Neural progenitor cell (in vitro differentiated cells): Measurements from ENCODE around the gene CA5A. TPM values are rescaled to one million over a fixed set of nuclear protein-coding genes. Genes with fewer than 3 reads are reported as not detected.
A peak's percentile ranks its signal among the peaks of the same experiment; 100 is the strongest.

ENCODE experiments used
- DNase-seq: peaks from one replicate; pipeline ENCODE4 v3.0.0-alpha.2; 2016; ENCODE audit warnings: low spot score
- H2AFZ ChIP-seq: fragments of 200-600 bp; sonication (generic); replicated peaks from 2 replicates; pipeline ENCODE4 v1.6.1; 2016; ENCODE audit warnings: antibody characterized with exemption
- H3F3A ChIP-seq: fragments of 200-600 bp; sonication (generic); 2 replicates; pipeline ENCODE4 v1.6.1; 2016; ENCODE audit warnings: antibody characterized with exemption, low read depth
- H3K27ac ChIP-seq: fragments of 200-600 bp; sonication (generic); 2 replicates; pipeline ENCODE4 v1.5.1; 2016; ENCODE audit warnings: mild to moderate bottlenecking
- H3K27me3 ChIP-seq: fragments of 200-600 bp; sonication (generic); 2 replicates; pipeline ENCODE4 v1.6.1; 2016; ENCODE audit warnings: mild to moderate bottlenecking, moderate library complexity
- H3K36me3 ChIP-seq: fragments of 200-600 bp; sonication (generic); 2 replicates; pipeline ENCODE4 v1.5.1; 2016
- H3K4me1 ChIP-seq: fragments of 200-600 bp; sonication (generic); 2 replicates; pipeline ENCODE4 v1.6.1; 2016; ENCODE audit warnings: mixed run types
- H3K4me2 ChIP-seq: fragments of 200-600 bp; sonication (generic); 2 replicates; pipeline ENCODE4 v1.6.1; 2016
- H3K4me3 ChIP-seq: fragments of 200-600 bp; sonication (generic); 2 replicates; pipeline ENCODE4 v1.5.1; 2016
- H3K79me2 ChIP-seq: fragments of 200-600 bp; sonication (generic); 2 replicates; pipeline ENCODE4 v1.6.1; 2016; ENCODE audit warnings: low read depth
- H3K9ac ChIP-seq: fragments of 200-600 bp; sonication (generic); 2 replicates; pipeline ENCODE4 v1.6.1; 2016
- H3K9me3 ChIP-seq: fragments of 200-600 bp; sonication (generic); 2 replicates; pipeline ENCODE4 v1.5.1; 2016; ENCODE audit warnings: low read depth
- H4K20me1 ChIP-seq: fragments of 200-600 bp; sonication (generic); 2 replicates; pipeline ENCODE4 v1.6.1; 2016; ENCODE audit warnings: low read depth
- H3K27ac Mint-ChIP-seq: 3 replicates; pipeline ENCODE4 v1.8.0; 2021; ENCODE audit warnings: mixed read lengths
- H3K27me3 Mint-ChIP-seq: 2 replicates; pipeline ENCODE4 v1.8.0; 2022; ENCODE audit warnings: low read depth, mild to moderate bottlenecking, inconsistent platforms, moderate library complexity, mixed read lengths; ENCODE audit not compliant: insufficient read depth
- H3K36me3 Mint-ChIP-seq: 3 replicates; pipeline ENCODE4 v1.8.0; 2021; ENCODE audit warnings: mixed read lengths
- H3K4me1 Mint-ChIP-seq: 3 replicates; pipeline ENCODE4 v1.8.0; 2021; ENCODE audit warnings: mixed read lengths
- H3K4me3 Mint-ChIP-seq: 3 replicates; pipeline ENCODE4 v1.8.0; 2021; ENCODE audit warnings: mild to moderate bottlenecking, moderate library complexity, mixed read lengths
- H3K9me3 Mint-ChIP-seq: 3 replicates; pipeline ENCODE4 v1.8.0; 2020; ENCODE audit warnings: mixed read lengths
- CTCF ChIP-seq: fragments of 200-600 bp; sonication (generic); IDR thresholded peaks from 2 replicates; pipeline ENCODE4 v1.5.1; 2017; ENCODE audit warnings: antibody characterized with exemption, mild to moderate bottlenecking
- EZH2 ChIP-seq: fragments of 200-600 bp; sonication (generic); IDR thresholded peaks from 2 replicates; pipeline ENCODE4 v1.6.1; 2017; ENCODE audit warnings: antibody characterized with exemption, mild to moderate bottlenecking, moderate library complexity
- EZH2phosphoT487 ChIP-seq: fragments of 200-600 bp; sonication (generic); IDR thresholded peaks from 2 replicates; pipeline ENCODE4 v1.6.1; 2017; ENCODE audit warnings: antibody characterized with exemption
- total RNA-seq: library from RNA; depleted of rRNA; stranded (reverse); fragments of >200 nt; gene quantifications from 2 replicates; pipeline ENCODE4 v1.2.3, GENCODE V29; 2015; ENCODE audit warnings: low replicate concordance

The CA5A gene
- total RNA-seq, 1 donor from 2014 or later: not detected

GRCh38 chr16:87850009-87851006 lies 86.0 kb downstream of the CA5A start:
- Mint-ChIP-seq H3K36me3 (peaks cover 3% of the 10 kb centered on the region), H3K4me1 (peaks cover 34% of the 10 kb centered on the region), H3K4me3 (no peak overlapping the region), H3K27ac (no peak overlapping the region), H3K27me3 (peaks cover 3% of the 10 kb centered on the region), H3K9me3 (no peaks in the 10 kb centered on the region)
- Histone ChIP-seq H3K9ac (no peak overlapping the region), H3K79me2 (no peaks in the 10 kb centered on the region), H3K4me2 (no peak overlapping the region), H3K36me3 (no peaks in the 10 kb centered on the region), H3K27ac (no peak overlapping the region), H3F3A (peaks cover 19% of the 10 kb centered on the region), H3K4me3 (no peak overlapping the region), H4K20me1 (no peaks in the 10 kb centered on the region), H3K9me3 (no peaks in the 10 kb centered on the region), H2AFZ (no peak overlapping the region), H3K4me1 (peaks cover 29% of the 10 kb centered on the region), H3K27me3 (no peaks in the 10 kb centered on the region)
- TF ChIP-seq EZH2phosphoT487 (no peak), CTCF (peak; percentile 98)
- peak; percentile 80 for DNase-seq

GRCh38 chr16:87849419-87850008 lies 86.8 kb downstream of the CA5A start:
- H3F3A ChIP-seq: peaks cover 19% of the 10 kb centered on the region
- H3K9me3 ChIP-seq: no peaks in the 10 kb centered on the region
- H3K4me1 ChIP-seq: peaks cover 29% of the 10 kb centered on the region
- H3K27ac Mint-ChIP-seq: no peak overlapping the region
- DNase-seq: no peak
- no peaks in the 10 kb centered on the region for H3K79me2 ChIP-seq
- TF ChIP-seq CTCF (no peak), EZH2 (no peak), EZH2phosphoT487 (no peak)
- H3K27me3 Mint-ChIP-seq: peaks cover 3% of the 10 kb centered on the region
- H3K4me3 Mint-ChIP-seq: no peak overlapping the region
- H3K9ac ChIP-seq: no peak overlapping the region
- H3K4me3 ChIP-seq: no peak overlapping the region
- H3K4me2 ChIP-seq: no peak overlapping the region
- H4K20me1 ChIP-seq: no peaks in the 10 kb centered on the region
- peaks cover 34% of the 10 kb centered on the region for H3K4me1 Mint-ChIP-seq
- no peaks in the 10 kb centered on the region for H3K9me3 Mint-ChIP-seq
- H3K27me3 ChIP-seq: no peaks in the 10 kb centered on the region
- no peak overlapping the region for H3K27ac ChIP-seq
- H3K36me3 Mint-ChIP-seq: peaks cover 3% of the 10 kb centered on the region
- H3K36me3 ChIP-seq: no peaks in the 10 kb centered on the region
- no peak overlapping the region for H2AFZ ChIP-seq

- Histone ChIP-seq H3F3A (peaks cover 19% of the 10 kb centered on the region), H3K36me3 (no peaks in the 10 kb centered on the region), H3K4me3 (no peak overlapping the region), H3K9me3 (no peaks in the 10 kb centered on the region), H3K9ac (no peak overlapping the region), H2AFZ (peak overlapping the region; percentile 35), H3K4me2 (peak overlapping the region; percentile 6), H3K27ac (no peak overlapping the region), H3K79me2 (no peaks in the 10 kb centered on the region), H3K27me3 (no peaks in the 10 kb centered on the region), H4K20me1 (no peaks in the 10 kb centered on the region), H3K4me1 (peaks cover 29% of the 10 kb centered on the region)
- peaks cover 3% of the 10 kb centered on the region for H3K36me3 Mint-ChIP-seq
- H3K4me1 Mint-ChIP-seq: peaks cover 31% of the 10 kb centered on the region
- TF ChIP-seq EZH2 (no peak), EZH2phosphoT487 (no peak), CTCF (no peak)
- peak overlapping the region; percentile 15 for H3K4me3 Mint-ChIP-seq
- H3K27me3 Mint-ChIP-seq: peaks cover 3% of the 10 kb centered on the region
- DNase-seq: no peak
- peak overlapping the region; percentile 81 for H3K27ac Mint-ChIP-seq
- H3K9me3 Mint-ChIP-seq: no peaks in the 10 kb centered on the region
Observed at GRCh38 chr16:87848676-87849345, 87.5 kb downstream of the CA5A start.
